BJ (cell line): ENCODE data around the gene CFAP73. TPM values are rescaled to one million over a fixed set of nuclear protein-coding genes. Genes with fewer than 3 reads are reported as not detected.

Experiments used
- CTCF ChIA-PET: fragments of 350-600 bp; formaldehyde crosslinking; extraction: SDS; loops from one replicate; lab custom pipeline; 2021; ENCODE audit warnings: antibody characterized with exemption, inconsistent platforms; lab: Yijun Ruan, JAX
- POLR2A ChIA-PET: fragments of 300-600 bp; sonication (Branson Sonifier 250); formaldehyde crosslinking; extraction: SDS; loops from one replicate; lab custom pipeline; 2021; ENCODE audit warnings: antibody characterized with exemption; lab: Charles Lee
- DNase-seq: peaks from one replicate; pipeline ENCODE4 v3.0.0-alpha.2; 2011; ENCODE audit warnings: low read depth
- H3K27me3 ChIP-seq: 2 replicates; pipeline ENCODE4 v1.6.0; 2011; ENCODE audit warnings: low read length; ENCODE audit not compliant: control insufficient read depth, insufficient read depth
- H3K36me3 ChIP-seq: 2 replicates; pipeline ENCODE4 v1.5.1; 2011; ENCODE audit warnings: low read length; ENCODE audit not compliant: control insufficient read depth, insufficient read depth
- H3K4me3 ChIP-seq: 2 replicates; pipeline ENCODE4 v1.5.1; 2011; ENCODE audit warnings: low read depth, mild to moderate bottlenecking, control low read depth, low read length
- CTCF ChIP-seq: IDR thresholded peaks from 2 replicates; pipeline ENCODE4 v1.5.1; 2011; ENCODE audit warnings: low read depth, mild to moderate bottlenecking, control low read depth, inconsistent platforms, low read length, moderate library complexity; ENCODE audit not compliant: insufficient read depth
- polyA plus RNA-seq: library from polyadenylated mRNA; depleted of rRNA; stranded (reverse); fragments of >200 nt; gene quantifications from 2 replicates; pipeline ENCODE4 v1.2.3, GENCODE V29; 2011

Gene CFAP73
- polyA plus RNA-seq, 1 experiment, result not detected

- no peak for DNase-seq
- Histone ChIP-seq H3K4me3 (no peak overlapping the region), H3K27me3 (peaks cover 3% of the 10 kb centered on the region), H3K36me3 (no peaks in the 10 kb centered on the region)
- no peak for TF ChIP-seq CTCF
- POLR2A ChIA-PET, result no interaction called here
- CTCF ChIA-PET, result interaction anchor here (0.7 to 1.1 kb wide), 2 partner anchors 44 to 45 kb away, joined by 3 read pairs; no protein-coding TSS in a partner anchor
Observed at GRCh38 chr12:113129664-113130456, 19.7 kb upstream of the CFAP73 start.

GRCh38 chr12:113130457-113131135 is 18.9 kb upstream of the CFAP73 start:
- ChIA-PET CTCF (interaction anchor here (0.5 to 1.1 kb wide), 2 partner anchors 20 to 44 kb away, joined by 3 to 4 read pairs; no protein-coding TSS in a partner anchor), POLR2A (no interaction called here)
- DNase-seq, result no peak
- no peak overlapping the region for H3K4me3 ChIP-seq
- peaks cover 3% of the 10 kb centered on the region for H3K27me3 ChIP-seq
- TF ChIP-seq CTCF, result no peak
- no peaks in the 10 kb centered on the region for H3K36me3 ChIP-seq

GRCh38 chr12:113131556-113131955 is 18.0 kb upstream of the CFAP73 start:
- no peak for DNase-seq
- CTCF ChIA-PET, result interaction anchor here (0.5 kb wide), 1 partner anchor 19 kb away, joined by 4 read pairs; no protein-coding TSS in a partner anchor
- peaks cover 3% of the 10 kb centered on the region for H3K27me3 ChIP-seq
- H3K36me3 ChIP-seq, result no peaks in the 10 kb centered on the region
- TF ChIP-seq CTCF, result no peak
- H3K4me3 ChIP-seq, result no peak overlapping the region
- POLR2A ChIA-PET, result no interaction called here

- TF ChIP-seq CTCF, result no peak
- peaks cover 2% of the 10 kb centered on the region for H3K27me3 ChIP-seq
- DNase-seq, result no peak
- CTCF ChIA-PET, result interaction anchor here (0.6 to 1.9 kb wide), 2 partner anchors 16 to 43 kb away, joined by 5 read pairs; partner anchors contain the start of gene CFAP73
- no peaks in the 10 kb centered on the region for H3K36me3 ChIP-seq
- H3K4me3 ChIP-seq, result no peak overlapping the region
- POLR2A ChIA-PET, result no interaction called here
Observed at GRCh38 chr12:113133036-113133435, 16.5 kb upstream of the CFAP73 start.

GRCh38 chr12:113133666-113134065 is 15.9 kb upstream of the CFAP73 start:
- CTCF ChIA-PET, result interaction anchor here (0.6 to 1.9 kb wide), 2 partner anchors 16 to 42 kb away, joined by 5 read pairs; partner anchors contain the start of gene CFAP73
- no peaks in the 10 kb centered on the region for H3K36me3 ChIP-seq

More at GRCh38 chr12:113133666-113134065, 15.9 kb upstream of the CFAP73 start:
- POLR2A ChIA-PET, result no interaction called here
- no peak overlapping the region for H3K4me3 ChIP-seq
- no peak for DNase-seq
- H3K27me3 ChIP-seq, result no peaks in the 10 kb centered on the region; the same call in none of the 2 replicates
- no peak for TF ChIP-seq CTCF
